ENCODE results near the gene TXNDC9. TPM values are rescaled to one million over a fixed set of nuclear protein-coding genes. Genes with fewer than 3 reads are reported as not detected.
"Not testable (repeated sequence)": the region's sequence is repeated elsewhere in the genome, so short reads cannot be mapped to it uniquely, and the experiment has no call there.

The TXNDC9 gene, protein sequence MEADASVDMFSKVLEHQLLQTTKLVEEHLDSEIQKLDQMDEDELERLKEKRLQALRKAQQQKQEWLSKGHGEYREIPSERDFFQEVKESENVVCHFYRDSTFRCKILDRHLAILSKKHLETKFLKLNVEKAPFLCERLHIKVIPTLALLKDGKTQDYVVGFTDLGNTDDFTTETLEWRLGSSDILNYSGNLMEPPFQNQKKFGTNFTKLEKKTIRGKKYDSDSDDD
- 40.8 TPM for polyA plus RNA-seq (2013, experiment 1 of 2; ENCODE audit: insufficient read length)
- polyA plus RNA-seq (2013, experiment 2 of 2; ENCODE audit: insufficient read length), result 38.7 TPM

DNA sequence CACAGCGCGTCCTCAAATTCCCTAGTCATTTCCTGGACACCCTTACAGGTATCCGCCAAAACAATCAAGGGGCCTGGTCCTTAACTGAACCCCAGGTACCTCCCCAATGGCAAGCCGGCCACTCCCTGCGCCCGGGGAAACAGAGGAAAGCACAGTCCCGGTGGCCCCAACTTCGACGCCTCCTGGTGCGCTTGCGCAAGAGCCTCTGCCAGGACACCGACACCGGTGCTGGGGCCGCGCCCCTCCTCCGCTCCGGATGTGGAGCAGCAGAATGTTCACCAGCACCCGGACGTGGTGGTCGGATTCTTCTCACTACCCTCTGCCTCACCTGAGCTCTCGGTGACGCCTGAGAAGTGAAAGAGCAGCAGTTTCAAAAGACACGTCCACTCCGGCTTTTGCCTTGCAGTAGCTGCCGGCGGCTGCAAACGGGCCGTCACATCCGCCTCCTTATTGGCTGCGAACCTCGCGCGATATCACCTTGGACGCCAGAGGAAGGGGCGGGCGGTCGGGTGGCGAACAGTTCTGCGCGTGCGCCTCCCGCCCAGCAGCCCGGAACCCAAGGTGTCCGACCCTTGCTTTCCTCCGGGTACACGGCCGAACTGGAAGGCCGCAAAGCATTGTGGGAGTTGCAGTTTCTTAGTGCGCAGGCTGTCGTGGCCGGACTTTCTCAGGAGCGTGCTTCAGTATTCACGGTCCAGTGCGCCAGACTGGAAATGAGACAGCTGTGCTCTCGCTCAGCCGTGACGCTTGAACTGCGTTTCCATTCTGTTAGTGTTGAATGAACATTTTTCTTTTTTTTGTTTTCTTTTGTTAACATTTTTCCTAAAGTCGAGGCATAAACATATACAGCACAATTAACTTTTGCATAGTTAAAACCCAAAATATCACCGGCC is at the start of gene TXNDC9:
TSS of gene TXNDC9 (minus strand) at position 423 of the 893 bp plus-strand sequence. CDS start 3,123 bp downstream, outside the sequence.
- DNase-seq, result peak; percentile 100

DNA sequence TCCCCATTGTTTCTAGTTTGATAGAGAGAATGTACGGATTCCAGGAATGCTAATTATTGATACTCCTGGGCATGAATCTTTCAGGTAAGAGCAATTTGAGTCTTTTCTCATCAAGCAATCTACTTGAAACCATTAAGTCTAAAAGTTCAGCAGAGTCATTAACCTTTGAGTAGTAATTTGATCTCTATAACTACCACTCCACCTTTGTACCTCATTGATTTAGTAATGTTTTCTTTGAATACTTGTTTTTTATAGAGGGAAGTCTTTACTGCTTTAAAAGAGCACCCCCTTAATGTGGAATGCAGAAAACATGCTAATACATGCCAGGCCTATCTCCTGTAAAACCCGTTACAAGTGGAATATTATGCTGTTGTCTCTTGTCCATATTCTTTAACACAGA is 46.0 kb upstream of the TXNDC9 start:
- DNase-seq, result no peak

DNA sequence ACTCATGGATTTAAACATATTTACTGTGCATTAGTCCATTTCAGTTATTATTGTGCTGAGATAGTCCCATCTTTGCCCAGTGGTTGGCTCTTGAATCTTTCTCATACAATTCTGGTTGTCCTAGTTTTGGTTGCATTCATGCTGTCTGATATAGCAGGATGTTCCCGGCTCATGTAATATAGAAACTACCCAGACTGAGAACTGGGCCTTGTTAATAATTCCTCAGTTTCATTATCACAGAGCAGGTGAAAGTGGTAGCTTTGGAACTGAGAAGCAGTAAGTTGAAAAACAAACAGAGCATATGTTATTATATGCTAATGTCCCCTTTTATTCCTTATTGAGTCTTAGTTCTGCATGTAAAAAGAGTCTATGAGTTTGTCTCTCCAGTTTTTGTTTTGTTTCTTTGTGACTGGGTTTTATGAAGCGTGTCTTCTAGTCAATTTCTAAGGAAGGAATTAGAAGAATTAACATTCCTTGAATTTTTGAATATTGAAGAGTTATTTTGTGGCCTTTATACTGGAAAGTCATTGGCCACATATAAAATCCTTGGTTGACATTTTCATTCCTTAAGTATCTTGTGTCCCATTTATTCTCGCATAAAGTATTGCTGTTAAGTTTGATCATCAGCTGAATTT is 44.4 kb upstream of the TXNDC9 start:
- peak; percentile 12 for DNase-seq

DNA sequence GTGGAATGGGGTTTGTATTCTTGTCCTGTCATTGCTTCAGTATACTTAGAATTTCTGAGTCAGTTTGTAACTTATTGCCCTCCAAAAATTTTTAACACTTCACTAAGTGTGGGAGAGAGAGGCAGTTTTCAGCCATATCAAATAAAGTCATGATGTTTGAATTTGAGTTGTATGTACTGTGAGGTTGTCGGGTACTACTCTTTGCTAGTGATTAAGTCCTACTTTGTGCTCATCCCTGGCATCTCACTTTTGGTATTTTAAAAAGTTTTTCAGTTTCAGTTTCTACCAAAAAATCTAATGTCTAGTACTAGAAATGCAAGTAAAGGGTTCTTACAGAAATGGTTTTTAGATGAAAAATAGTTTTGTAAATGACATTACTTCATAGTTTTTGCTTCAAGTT is 41.7 kb upstream of the TXNDC9 start:
- no peak for DNase-seq

DNA sequence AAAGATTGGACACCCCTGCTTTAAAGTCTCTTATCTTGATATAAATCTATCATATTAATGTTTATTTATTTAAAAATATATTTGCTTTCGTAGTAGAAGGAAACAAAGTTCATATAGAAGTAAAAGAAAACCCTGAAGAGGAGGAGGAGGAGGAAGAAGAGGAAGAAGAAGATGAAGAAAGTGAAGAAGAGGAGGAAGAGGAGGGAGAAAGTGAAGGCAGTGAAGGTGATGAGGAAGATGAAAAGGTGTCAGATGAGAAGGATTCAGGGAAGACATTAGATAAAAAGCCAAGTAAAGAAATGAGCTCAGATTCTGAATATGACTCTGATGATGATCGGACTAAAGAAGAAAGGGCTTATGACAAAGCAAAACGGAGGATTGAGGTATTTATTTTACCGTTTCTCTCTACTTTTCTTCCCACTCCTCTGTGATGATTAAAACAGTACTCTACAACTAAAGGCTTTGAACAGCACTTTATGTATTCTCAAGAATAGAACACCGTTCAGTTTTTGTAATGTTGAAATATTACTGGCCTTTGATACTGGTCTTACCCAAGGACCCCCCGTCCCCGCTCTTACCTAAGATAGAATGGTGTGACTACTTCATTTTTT is 40.2 kb upstream of the TXNDC9 start:
- no peak for DNase-seq

DNA sequence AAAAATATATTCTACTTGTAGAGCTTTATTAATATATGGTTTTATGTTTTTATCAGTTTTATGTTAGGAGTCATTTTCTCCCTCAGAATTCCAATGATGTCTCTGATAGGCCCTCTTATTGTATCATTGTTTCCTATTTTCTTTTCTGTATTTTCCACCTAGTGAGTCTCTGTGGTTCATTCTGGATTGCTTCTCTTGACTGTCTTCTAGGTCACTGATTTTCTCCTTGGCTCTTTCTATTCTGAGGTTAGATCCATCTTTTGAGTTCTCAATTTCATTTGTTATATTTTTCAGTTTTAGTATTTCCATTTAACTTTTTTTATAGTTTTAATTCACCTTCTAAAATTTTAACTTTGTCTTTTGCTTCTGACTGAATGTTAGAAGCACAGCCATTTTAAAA is 38.6 kb upstream of the TXNDC9 start:
- no peak for DNase-seq

DNA sequence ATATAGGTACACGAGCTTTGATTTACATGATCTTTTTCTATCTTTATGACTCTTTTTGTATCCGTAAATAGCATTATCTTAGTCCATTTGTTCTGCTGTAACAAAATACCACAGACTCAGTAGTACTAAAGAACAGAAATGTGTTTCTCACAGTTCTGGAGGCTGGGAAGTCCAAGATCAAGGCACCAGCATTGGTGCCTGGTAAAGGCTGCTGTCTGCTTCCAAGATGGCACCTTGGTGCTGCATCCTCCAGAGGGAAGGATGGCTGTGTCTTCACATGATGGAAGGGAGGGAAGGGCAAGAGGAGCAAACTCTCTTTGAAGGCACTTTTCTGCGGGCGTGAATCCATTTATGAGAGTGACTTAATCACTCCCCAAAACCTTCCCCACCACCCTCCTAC is 37.0 kb upstream of the TXNDC9 start:
- DNase-seq, result no peak

DNA sequence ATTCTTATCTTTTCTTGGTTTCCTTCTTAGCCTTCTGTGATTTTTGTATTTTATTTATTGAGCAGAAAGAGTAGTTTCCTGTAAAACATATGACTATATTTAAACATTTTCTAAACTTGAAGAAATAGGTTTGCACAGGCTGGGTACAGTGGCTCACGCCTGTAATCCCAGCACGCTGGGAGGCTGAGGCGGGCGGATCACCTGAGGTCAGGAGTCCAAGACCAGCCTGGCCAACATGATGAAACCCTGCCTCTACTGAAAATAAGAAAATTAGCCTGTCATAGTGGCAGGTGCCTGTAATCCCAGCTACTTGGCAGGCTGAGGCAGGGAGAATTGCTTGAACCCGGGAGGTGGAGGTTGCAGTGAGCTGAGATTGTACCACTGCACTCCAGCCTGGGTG is 32.7 kb upstream of the TXNDC9 start:
- DNase-seq, result not testable (repeated sequence)

DNA sequence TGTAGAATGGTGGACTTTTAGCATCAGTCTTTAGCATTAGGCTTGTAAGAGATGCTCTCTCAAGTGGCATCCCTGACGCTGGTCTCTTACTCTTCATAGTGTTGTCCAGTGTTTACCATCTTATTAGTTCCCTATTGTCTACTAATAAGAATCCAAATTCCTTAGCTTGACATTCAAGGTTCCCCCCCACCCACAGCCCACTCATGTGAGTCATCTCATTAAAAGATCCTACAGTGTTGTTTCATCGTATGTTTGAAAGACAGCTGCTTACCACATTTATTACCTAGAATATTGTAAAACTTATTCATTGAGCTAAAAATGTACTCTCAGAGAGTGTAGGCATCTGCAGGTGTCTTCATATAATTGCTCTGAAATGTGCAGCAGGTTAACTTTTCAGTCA is 29.5 kb upstream of the TXNDC9 start:
- no peak for DNase-seq

DNA sequence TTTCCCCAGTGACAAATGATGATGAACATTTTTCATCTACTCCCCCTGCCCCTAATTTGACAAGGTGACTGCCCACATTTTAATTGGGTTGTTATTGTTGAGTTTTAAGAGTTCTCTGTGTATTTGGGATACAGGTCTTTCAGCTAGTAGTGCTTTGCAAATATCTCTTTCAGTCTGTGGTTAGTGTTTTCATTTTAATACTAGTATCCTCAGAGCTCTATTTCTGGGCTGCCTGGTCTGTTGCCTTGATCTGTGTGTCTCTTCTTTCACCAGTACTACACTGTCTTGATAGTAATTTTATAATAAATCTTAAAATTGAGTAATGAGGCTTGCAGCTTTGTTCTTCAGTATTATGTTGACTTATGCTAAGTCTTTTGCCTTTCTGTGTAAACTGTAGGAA is 20.7 kb upstream of the TXNDC9 start:
- DNase-seq, result no peak

DNA sequence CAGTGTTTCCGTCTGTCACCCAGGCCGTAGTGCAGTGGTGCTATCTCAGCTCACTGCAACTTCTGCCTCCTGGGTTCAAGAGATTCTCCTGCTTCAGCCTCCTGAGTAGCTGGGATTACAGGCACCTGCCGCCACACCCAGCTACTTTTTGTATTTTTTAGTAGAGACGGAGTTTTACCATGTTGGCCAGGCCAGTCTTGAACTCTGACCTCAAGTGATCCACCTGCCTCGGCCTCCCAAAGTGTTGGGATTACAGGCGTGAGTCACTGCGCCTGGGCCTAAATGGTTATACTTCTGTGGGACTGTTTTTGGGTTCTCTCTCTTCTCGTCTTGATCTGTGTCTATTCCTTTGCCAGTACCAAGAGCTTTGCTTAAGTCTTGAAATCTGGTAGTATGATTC is 18.7 kb upstream of the TXNDC9 start:
- DNase-seq, result not testable (repeated sequence)

DNA sequence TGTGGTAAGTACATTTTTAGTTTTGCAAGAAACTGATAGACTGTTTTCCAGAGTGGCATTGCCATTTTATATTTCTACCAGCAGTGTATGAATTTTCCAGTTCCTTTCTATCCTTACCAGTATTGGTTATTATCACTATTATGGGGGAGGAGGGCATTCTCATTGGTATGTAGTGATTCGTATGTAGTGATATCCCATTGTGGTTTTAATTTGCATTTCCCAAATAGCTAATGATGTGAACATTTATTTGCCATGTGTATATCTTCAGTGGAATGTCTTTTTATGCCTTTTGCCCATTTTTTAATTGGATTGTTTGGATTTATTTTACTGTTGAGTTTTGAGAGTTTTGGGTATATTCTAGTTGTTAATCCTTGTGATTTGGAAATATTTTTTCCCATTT is 17.9 kb upstream of the TXNDC9 start:
- peak; percentile 65 for DNase-seq

DNA sequence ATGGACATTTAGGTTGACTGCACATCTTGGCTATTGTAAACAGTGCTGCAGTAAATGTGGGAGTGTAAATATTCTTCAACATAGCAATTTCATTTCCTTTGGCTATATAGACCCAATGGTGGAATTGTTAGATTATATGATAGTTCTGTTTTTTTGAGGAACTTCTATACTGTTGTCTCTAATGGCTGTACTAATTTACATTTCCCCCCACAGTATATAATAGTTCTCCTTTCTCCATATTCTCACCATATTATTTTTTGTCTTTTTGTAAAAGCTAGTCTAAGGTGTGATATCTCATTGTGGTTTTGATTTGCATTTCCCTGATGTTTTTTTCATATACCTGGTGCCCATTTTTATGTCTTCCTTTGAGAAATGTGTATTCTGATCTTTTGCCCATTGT is 14.1 kb upstream of the TXNDC9 start:
- DNase-seq, result no peak

DNA sequence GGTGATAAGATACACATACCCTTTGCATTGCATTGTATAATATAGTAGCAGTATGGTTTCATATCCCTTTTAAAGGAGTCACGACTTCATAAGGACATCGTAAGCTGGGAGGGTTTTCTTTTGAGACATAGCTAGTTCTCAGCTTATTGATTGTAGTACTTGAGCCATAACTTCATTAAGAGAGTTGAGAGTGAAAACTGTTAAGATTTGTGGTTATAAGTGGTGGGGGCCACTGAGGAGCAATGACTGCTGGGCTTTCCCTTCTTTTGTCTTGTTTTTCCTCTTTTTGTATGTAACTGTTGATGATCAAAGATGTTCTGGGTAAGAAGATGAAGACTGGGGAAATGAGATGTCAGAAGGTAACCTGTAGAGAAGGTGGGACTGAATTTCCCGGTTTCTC is 12.0 kb upstream of the TXNDC9 start:
- DNase-seq, result no peak

DNA sequence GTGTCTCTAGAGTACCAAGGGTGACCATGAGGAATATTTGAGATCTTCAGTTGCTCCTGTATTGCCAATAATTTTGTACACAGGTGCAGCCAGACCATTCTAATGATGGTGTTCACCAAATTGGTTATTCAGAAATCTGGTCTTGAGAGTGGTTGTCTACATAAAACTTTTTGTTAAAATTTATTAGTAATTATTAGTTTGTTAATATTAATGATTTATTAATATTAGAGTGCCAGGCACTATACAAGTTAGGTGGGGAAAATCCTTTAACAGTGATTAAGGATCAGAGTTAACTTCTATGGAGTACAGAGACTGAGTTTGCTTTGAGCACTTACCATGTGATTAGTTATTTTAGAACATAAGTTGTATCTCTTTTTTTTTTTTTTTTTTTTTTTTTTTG is 10.1 kb upstream of the TXNDC9 start:
- DNase-seq, result no peak

DNA sequence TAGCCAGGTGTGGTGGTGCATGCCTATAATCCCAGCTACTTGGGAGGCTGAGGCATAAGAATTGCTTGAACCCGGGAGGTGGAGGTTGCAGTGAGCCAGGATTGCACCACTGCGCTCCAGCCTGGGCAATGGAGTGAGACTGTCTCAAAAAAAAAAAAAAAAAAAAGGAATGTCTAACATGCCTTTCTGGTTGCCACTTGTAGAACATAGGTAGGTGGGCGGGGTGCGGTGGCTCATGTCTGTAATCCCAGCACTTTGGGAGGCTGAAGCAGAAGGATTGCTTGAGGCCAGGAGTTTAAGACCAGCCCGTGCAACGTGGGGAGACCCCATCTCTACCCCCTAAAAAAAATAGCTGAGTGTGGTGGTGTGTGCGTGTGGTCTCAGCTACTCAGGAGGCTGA is 9.3 kb upstream of the TXNDC9 start:
- DNase-seq, result not testable (repeated sequence)

DNA sequence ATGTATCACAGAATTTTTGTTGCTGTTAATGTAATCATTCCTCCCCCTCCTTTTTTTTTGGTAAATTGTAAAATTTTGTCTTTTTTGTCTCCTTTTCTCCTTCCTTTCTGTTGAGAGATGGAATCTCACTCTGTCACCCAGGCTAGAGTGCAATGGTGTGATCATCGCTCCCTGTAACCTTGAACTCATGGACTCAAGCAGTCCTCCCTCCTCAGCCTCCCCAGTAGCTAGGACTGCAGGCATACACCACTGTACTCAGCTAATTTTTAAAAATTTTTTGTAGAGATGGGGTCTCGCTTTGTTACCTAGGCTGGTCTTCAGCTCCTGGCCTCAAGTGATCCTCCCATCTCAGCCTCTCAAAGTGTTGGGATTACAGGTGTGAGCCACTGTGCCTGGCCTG is 6.4 kb upstream of the TXNDC9 start:
- no peak for DNase-seq

DNA sequence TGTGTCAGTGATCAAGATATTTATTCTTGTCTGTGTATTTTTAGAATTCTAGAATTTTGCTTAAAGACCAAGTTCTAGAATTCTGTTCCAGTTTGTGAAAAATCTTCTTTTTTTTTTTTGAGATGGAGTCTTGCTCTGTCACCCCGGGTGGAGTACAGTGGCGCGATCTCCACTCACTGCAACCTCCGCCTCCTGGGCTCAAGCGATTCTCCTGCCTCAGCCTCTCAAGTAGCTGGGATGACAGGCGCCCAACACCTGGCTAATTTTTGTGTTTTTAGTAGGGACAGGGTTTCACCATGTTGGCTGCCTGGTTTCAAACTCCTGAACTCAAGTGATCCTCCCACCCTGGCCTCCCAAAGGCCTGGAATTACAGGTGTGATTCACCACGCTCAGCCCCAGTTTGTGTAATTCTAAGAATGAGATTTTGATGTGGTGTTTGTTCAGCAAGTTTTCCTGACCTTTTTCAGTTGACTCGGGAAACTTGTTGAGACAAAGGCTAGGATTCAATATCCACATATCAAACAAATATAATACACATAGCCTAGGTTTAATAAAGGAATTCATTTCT is 4.6 kb upstream of the TXNDC9 start:
- no peak for DNase-seq

DNA sequence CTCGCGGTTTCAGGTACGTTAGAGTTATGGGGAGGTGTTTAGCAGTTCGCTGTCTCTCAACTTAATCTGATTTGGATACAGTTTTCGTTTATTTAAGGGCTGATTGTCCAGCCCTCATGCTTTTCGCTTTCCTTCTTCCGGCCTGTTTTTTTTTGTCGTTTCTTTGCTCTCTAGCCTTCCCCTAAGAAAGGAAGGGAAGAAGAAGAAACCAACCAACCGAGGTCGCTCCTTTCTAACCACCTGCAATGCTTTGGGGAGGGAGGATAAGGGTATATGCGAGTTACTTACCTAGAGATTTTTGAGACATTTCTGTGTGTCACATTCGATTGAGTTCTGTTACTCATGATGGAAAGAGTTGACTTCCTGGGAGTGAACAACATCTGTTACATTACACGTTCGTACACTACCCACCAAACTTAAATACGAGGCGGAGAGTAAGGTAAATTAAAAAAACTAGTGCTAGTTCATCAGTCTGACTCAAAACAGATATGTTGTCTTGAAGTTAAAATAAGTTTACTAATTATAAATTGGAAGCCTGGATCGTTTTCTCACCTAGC is 2.0 kb upstream of the TXNDC9 start:
- peak; percentile 3 for DNase-seq

DNA sequence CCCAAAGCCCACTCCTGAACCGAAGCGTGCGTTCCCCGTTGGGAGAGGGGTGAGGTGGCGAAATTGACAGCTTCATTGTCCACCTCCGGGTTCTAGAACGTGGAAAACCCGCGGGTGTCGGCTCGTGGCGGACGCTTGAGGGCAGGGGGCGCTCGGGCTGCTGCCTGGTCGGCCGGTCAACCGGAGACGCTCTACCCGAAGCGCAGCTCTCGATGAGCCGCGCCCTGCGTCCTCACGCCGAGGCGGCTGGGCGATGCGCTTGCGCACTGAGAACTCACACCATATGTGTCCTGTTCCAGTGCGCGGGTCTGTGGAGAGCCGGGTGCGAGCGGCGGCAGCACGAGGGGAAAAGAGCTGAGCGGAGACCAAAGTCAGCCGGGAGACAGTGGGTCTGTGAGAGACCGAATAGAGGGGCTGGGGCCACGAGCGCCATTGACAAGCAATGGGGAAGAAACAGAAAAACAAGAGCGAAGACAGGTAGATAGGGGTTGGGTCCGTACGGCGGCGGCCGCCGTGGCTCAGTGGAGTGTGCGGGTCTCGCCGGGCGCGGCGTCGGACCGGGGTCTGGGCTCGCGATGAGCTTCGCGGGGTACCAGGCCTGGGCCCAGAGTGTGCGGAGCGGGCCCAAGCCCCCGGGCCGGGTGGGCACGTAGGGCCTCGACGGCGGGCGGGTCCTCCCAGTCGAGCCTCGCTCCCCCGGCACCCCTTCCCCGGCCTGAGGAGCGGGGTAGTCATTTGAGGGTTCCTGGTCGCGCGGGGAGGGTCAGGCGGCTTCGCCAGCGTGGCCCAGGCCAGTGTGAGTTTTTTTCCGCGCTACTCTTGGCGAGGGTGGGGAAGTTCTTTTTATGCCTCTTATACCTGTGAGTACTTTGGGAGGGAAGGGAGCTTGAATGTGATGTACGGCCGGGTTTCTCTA is 1.2 kb upstream of the TXNDC9 start, which contains the start of gene EIF5B:
TSS of gene EIF5B (plus strand) at position 277 of the 916 bp plus-strand sequence. CDS start at position 443, 166 bp downstream.
- DNase-seq, result peak; percentile 96

DNA sequence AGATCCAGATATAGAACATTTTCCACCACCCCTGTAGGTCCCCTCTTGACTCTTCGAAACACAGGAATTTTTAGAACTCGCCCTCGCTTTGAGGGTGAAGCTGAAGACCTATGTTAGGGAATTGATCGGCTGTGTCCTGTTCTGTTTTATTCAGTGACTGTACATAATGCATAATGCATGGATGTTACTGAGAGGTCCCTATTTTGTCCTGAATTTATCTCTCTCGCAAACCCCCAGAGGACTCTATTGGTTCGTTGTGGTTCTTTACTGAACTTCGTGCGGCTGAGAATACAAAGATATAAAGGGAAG is 625 bp upstream of the TXNDC9 start:
- no peak for DNase-seq

All from fibroblast of skin of abdomen (primary cell).